ENCODE results near the gene NFKBIE.

DNA sequence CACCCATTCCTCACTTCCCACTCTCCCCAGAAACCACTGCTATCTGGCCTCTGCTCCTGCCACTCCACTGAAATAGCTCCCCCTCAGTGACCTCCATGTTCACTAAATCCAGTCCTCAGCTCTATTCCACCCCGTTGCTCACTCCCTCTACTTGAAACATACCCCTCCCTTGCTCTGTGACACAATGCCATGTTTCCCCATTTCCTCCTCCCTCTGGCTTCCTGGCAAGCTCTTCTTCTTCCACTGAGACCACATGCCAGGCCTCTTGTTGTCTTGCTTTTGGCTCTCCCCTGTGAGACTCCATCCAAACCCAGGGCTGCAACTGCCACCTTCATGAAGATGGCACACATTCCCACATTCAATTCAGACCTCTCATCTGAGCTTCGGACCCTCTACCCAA, 18.8 kb upstream of the NFKBIE start:
- TF ChIP-seq, protein P1, sequence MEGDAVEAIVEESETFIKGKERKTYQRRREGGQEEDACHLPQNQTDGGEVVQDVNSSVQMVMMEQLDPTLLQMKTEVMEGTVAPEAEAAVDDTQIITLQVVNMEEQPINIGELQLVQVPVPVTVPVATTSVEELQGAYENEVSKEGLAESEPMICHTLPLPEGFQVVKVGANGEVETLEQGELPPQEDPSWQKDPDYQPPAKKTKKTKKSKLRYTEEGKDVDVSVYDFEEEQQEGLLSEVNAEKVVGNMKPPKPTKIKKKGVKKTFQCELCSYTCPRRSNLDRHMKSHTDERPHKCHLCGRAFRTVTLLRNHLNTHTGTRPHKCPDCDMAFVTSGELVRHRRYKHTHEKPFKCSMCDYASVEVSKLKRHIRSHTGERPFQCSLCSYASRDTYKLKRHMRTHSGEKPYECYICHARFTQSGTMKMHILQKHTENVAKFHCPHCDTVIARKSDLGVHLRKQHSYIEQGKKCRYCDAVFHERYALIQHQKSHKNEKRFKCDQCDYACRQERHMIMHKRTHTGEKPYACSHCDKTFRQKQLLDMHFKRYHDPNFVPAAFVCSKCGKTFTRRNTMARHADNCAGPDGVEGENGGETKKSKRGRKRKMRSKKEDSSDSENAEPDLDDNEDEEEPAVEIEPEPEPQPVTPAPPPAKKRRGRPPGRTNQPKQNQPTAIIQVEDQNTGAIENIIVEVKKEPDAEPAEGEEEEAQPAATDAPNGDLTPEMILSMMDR (IDR thresholded peaks at IDR 0.05; ENCODE audit: insufficient read depth, low read depth, low read length), result no peak
- TF ChIP-seq EZH2 (IDR thresholded peaks at IDR 0.05; ENCODE audit: insufficient read depth, low read length), result no peak
